Small intestine (tissue), 16 donors: ENCODE results near the gene KCNJ18. TPM values are rescaled to one million over a fixed set of nuclear protein-coding genes. Genes with fewer than 3 reads are reported as not detected.
"Not testable (repeated sequence)": the region's sequence is repeated elsewhere in the genome, so short reads cannot be mapped to it uniquely, and the experiment has no call there.

Source experiments
- DNase-seq, 2 donors: peaks; one replicate each; pipeline versions ENCODE4 v3.0.0 to v3.0.0-alpha.2; 2013
- FAIRE-seq: peaks from 2 replicates; lab custom pipeline; 2012; peaks lifted over from hg19 to GRCh38; lab: Jason Lieb, UNC
- H3K27ac ChIP-seq, 3 donors: one replicate each; pipeline ENCODE4 v1.5.1; 2013; ENCODE audit warnings: low read length in 2 of 3, mild to moderate bottlenecking in 2 of 3, control low read depth in 1 of 3, inconsistent platforms in 1 of 3, low read depth in 1 of 3, moderate library complexity in 1 of 3
- H3K27me3 ChIP-seq, 3 donors: one replicate each; pipeline ENCODE4 v1.6.1; 2013; ENCODE audit warnings: low read length in 3 of 3, inconsistent platforms in 1 of 3; ENCODE audit not compliant: control insufficient read depth in 3 of 3, insufficient read depth in 3 of 3
- H3K36me3 ChIP-seq, 3 donors: one replicate each; pipeline ENCODE4 v1.6.1; 2013; ENCODE audit warnings: low read length in 3 of 3, inconsistent platforms in 1 of 3, low read depth in 1 of 3, mild to moderate bottlenecking in 1 of 3, moderate library complexity in 1 of 3; ENCODE audit not compliant: control insufficient read depth in 3 of 3, insufficient read depth in 2 of 3
- H3K4me1 ChIP-seq, 3 donors: one replicate each; pipeline ENCODE4 v1.6.1; 2013; ENCODE audit warnings: low read length in 2 of 3, inconsistent platforms in 1 of 3, low read depth in 1 of 3, mild to moderate bottlenecking in 1 of 3, moderate library complexity in 1 of 3; ENCODE audit not compliant: control insufficient read depth in 3 of 3, insufficient read depth in 2 of 3
- H3K4me3 ChIP-seq, 3 donors: one replicate each; pipeline ENCODE4 v1.5.1; 2013; ENCODE audit warnings: low read length in 3 of 3, control low read depth in 1 of 3, inconsistent platforms in 1 of 3, low read depth in 1 of 3, mild to moderate bottlenecking in 1 of 3, moderate library complexity in 1 of 3
- H3K9me3 ChIP-seq, 2 donors: one replicate each; pipeline ENCODE4 v1.6.1; 2013; ENCODE audit warnings: low read depth in 1 of 2, low read length in 1 of 2; ENCODE audit not compliant: control insufficient read depth in 2 of 2, insufficient read depth in 1 of 2
- WGBS, 3 donors: extraction: QIAGEN DNeasy Blood & Tissue Kit; methylation state at CpG; one replicate each; pipeline ENCODE4 v1.1.7; 2013; 5-methylcytosine and 5-hydroxymethylcytosine counted together
- long read RNA-seq, 10 donors: transcript quantifications; one replicate each; lab custom pipeline, GENCODE V29; 2026
- polyA plus RNA-seq, 4 donors: library from polyadenylated mRNA; stranded (reverse) in 3 of 4; unstranded in 1 of 4; fragments of 200-250 nt in 3 of 4; fragments of 120-200 nt in 1 of 4; gene quantifications; one replicate each; pipeline versions ENCODE4 v1.2.1 to v1.2.3, GENCODE V29; 2013
- donor health status: healthy with polysubstance abuse.
- donor health status: control.
- donor health status: control.
- donor health status: Bipolar disorder and iron deficiency.
- donor health status: healthy.

KCNJ18 gene
- polyA plus RNA-seq, result not detected
- long read RNA-seq, donor 1, result 0 reads
- long read RNA-seq, donor 2, result 0 reads
- long read RNA-seq, donor 3, result 0 reads
- long read RNA-seq, donor 4, result 0 reads
- long read RNA-seq, donor 5, result 0 reads
- long read RNA-seq, donor 6, result 0 reads
- long read RNA-seq, donor 7, result 0 reads
- long read RNA-seq, donor 8, result 0 reads
- long read RNA-seq, donor 9, result 0 reads
- long read RNA-seq, donor 10, result 0 reads

DNA sequence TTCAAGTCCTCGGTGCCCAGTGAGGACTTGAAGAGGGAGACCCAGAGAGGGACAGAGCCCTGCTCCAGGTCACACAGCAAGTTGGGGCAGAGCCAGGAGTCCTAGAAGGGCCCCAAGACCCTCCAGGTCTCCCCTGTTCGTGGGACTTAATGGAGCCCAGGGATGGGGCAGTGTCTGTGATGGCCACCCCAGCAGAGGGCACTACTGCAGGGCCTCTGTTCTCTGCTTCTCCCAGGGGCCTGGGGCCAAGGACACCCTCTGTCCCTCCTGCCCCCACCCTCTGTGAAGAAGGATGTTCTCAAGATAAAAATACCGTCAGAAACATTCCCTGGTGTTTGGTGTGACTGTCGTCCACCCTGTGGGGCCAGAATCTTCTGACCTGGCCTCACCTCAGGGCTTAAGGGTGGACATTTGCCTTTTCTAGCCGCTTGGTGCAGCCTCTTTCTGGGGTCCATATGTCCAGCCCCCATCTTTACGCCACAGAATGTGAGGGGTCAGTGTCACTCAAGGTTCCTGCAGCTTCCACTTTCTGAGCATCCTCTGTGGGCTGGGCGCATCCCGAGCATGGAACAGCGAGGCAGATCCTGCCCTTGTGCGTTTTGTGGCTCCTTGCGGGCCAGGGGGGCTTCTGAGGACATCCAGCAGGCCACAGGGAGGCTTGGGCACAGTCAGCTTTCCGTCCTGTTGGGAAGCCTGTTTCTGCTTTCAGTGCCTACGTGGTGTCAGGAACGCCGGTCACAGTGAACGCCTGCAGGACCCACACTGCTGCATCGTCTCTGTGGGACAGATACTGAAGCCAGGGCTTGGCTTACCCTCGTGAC, at the start of gene KCNJ18:
Gene KCNJ18, plus strand, starts transcription at position 641 of the 821 bp plus-strand sequence. CDS start 10,264 bp downstream, outside the sequence.
- not testable (repeated sequence) for DNase-seq, H3K4me3 ChIP-seq, H3K27ac ChIP-seq, H3K36me3 ChIP-seq, FAIRE-seq, H3K4me1 ChIP-seq, H3K27me3 ChIP-seq
- 70 to 77% (median 72%) methylated on average over 15 to 18 of the region's 18 CpGs for WGBS, 3 donors
- peaks cover 0 to 30% of the 10 kb centered on the region in 2 donors for H3K9me3 ChIP-seq

DNA sequence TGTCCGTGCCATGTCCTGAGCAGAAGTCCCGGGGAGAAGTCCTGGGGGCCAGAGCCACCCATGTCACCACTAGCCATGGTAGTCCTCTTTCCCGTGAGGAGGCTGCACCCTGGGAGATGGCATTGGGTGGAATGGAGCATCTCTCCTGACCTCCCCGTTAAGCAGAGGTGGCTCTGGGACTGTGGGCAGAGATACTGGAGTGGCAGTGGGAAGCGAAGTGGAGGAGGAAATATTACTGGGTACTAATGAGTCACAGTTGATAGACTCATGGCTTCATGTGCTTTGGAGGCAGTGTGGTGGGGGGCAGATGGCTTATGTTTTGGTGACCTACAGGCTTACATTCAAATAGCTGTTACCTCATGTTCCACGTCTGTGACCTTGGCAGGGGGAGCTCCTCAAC, 44.2 kb upstream of the KCNJ18 start:
- not testable (repeated sequence) for H3K27ac ChIP-seq, H3K36me3 ChIP-seq, H3K27me3 ChIP-seq, H3K9me3 ChIP-seq, FAIRE-seq, H3K4me3 ChIP-seq, DNase-seq, H3K4me1 ChIP-seq
- WGBS, 3 donors, result 75 to 85% (median 79%) methylated on average over 6 of the region's 6 CpGs

DNA sequence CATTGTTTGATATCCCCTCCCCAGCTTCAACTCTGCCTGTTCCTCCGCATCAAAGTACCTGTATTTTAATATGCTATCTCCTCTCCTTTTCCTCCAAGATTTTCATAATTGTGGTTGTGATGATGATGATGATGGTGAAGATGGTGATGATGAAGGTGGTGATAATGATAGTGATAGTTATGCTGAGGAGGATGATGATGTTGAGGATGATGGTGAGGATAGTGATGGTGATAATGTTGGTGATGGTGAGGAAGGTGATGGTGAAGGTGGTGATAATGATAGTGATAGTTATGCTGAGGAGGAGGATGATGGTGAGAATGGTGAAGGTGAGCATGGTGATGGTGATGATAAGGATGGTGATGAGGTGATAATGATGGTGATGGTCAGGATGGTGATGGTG, 42.3 kb upstream of the KCNJ18 start:
- H3K9me3 ChIP-seq, H3K27ac ChIP-seq, FAIRE-seq, H3K4me1 ChIP-seq, DNase-seq, H3K27me3 ChIP-seq, H3K36me3 ChIP-seq, H3K4me3 ChIP-seq: not testable (repeated sequence)
- 74 to 96% (median 93%) methylated on average over 1 of the region's 1 CpG for WGBS, 3 donors

DNA sequence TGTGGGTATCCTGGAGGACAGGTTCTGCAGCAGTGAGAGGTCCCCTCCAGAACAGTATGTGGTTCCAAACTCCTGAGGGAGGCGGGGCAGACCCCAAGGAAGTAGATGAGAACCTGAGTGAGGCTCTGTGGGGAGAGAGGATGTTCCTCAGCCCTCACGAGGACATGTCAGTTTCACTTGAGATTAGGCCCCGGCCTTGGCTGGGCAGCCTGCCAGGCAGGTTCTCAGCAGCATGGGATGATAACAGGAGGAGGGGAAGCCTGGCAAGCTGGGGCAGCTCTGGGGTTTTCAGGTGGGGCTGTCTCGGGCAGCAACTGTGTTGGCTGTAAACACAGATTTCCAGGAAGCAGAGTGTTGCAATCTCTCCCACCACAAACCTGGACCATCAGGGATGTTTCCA, 40.3 kb upstream of the KCNJ18 start:
- H3K4me1 ChIP-seq, H3K9me3 ChIP-seq, H3K27me3 ChIP-seq, H3K27ac ChIP-seq, DNase-seq, H3K4me3 ChIP-seq, H3K36me3 ChIP-seq, FAIRE-seq: not testable (repeated sequence)
- 10 to 33% (median 12%) methylated on average over 3 to 4 of the region's 4 CpGs for WGBS, 3 donors

DNA sequence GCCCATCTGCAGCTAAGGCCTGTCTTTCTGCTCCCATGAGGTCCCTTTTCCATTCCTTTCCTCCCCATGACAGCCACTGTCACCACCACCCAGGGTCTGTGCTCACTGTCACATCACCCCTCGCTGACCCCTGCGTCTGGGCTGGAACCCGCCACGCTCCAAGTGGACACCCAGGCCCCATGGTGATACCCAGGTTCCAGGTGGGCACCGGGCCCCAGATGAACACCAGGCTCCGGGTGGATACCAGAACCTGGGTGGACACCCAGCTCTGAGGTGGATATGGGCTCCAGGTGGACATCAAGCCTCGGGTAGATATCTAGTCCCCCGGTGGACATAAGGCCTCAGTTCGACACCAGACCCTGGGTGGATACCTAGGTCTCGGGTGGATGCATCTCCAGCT, 39.1 kb upstream of the KCNJ18 start:
- not testable (repeated sequence) for H3K27ac ChIP-seq, FAIRE-seq, H3K36me3 ChIP-seq, H3K9me3 ChIP-seq, H3K4me3 ChIP-seq, H3K27me3 ChIP-seq, H3K4me1 ChIP-seq, DNase-seq
- whole genome bisulfite sequencing, 3 donors, result 84 to 89% (median 85%) methylated on average over 10 of the region's 10 CpGs

DNA sequence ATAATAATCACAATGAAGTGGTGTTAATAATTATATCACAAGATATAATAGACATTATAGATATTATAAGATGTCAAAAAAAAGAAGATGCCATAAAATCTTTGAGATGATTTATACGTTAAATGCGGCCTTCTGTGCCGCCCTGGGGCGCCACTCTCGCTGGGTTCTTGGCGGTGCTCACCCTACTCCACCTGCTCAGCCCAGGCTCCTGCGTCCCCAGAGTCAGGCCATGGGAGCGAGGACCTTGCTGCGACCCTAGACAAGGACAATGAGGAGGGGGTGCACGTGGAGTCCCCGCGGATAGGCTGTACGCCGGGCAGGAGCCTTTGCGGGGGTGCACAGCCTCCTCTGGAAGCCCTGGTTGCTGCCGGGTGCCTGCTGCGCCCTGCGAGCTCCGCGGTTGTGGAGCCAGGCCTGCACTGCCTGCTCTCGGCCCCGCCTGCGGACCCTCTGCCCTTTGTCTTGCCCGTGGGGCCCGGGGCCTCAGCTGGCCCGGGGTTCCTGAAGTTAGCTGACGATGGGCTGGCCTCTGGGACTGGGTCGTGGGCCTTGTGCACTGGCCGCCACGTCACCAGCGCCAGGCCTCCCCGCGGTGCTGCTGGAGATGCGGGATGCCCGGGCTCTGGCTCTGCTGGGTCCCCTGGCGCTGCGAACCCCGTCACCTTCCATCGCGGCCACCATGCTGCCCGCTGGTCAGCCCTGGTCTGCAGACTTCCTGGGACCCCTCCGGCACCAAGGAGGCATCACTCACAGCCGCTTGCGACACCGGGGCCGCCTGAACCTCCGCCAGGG, 35.6 kb upstream of the KCNJ18 start:
- H3K36me3 ChIP-seq, FAIRE-seq: not testable (repeated sequence)

DNA sequence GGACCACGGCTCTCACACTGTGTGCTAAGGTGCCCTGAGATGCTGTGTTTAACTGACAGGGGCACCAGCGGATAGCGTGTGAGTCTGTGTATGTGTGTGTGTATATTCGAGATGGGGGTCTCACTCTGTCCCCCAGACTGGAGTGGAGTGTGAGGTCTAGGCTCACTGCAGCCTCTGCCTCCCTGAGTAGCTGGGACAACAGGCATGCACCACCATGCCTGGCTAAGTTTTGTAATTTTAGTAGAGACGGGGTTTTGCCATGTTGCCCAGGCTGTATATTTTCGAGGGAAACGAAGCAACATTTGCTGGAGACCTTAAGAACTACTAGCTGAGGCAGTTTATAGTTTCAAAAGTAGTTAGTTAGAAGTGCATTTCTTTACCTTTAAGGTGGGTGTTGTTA, 32.7 kb upstream of the KCNJ18 start:
- not testable (repeated sequence) for DNase-seq, H3K9me3 ChIP-seq, H3K27ac ChIP-seq, H3K4me1 ChIP-seq, H3K36me3 ChIP-seq, FAIRE-seq, H3K27me3 ChIP-seq, H3K4me3 ChIP-seq
- WGBS, 3 donors, result 47 to 57% (median 52%) methylated on average over 6 of the region's 7 CpGs

More for the DNA sequence above, 35.6 kb upstream of the KCNJ18 start:
- not testable (repeated sequence) for H3K4me3 ChIP-seq, H3K4me1 ChIP-seq, H3K9me3 ChIP-seq, H3K27ac ChIP-seq, DNase-seq, H3K27me3 ChIP-seq
- 68 to 75% (median 71%) methylated on average over 41 to 47 of the region's 47 CpGs for WGBS, 3 donors

DNA sequence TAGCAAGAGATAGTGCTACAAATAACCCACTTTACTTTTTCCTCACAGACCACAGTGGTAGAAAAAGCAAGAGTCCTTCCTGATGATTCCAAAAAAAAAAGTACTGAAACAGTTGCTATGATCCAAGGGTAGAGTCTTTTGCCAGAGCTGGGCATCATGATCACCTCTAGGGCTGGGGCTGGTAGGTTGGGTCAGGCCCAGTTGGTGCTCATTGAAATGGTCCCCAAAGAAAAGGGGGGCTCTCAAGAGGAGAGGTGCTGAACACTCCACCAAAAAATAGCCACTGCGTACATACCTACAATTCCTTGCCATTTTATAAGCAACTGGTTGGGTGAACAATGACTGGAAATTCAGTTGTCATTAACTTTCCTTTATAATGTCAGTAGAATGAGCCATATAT, 30.9 kb upstream of the KCNJ18 start:
- H3K36me3 ChIP-seq, H3K4me3 ChIP-seq, H3K27ac ChIP-seq, DNase-seq, FAIRE-seq, H3K27me3 ChIP-seq, H3K4me1 ChIP-seq: not testable (repeated sequence)
- peaks cover 0 to 15% of the 10 kb centered on the region in 2 donors for H3K9me3 ChIP-seq
- 53 to 91% (median 91%) methylated on average over 1 of the region's 1 CpG for WGBS, 3 donors
